Brain microvascular endothelial cell (primary cell): Measurements from ENCODE around the gene SLC13A4.

Experiments used
- DNase-seq: peaks from one replicate; pipeline ENCODE4 v3.0.0-alpha.2; 2020
- H3K27ac ChIP-seq: fragments of 250-450 bp; sonication (Bioruptor Pico); 2 replicates; pipeline ENCODE4 v1.5.1; 2020; ENCODE audit warnings: mild to moderate bottlenecking, moderate library complexity
- H3K27me3 ChIP-seq: fragments of 250-450 bp; sonication (Bioruptor Pico); replicated peaks from 2 replicates; pipeline ENCODE4 v1.5.1; 2020; ENCODE audit warnings: mild to moderate bottlenecking
- H3K36me3 ChIP-seq: fragments of 250-450 bp; sonication (Bioruptor Pico); replicated peaks from 2 replicates; pipeline ENCODE4 v1.5.1; 2020; ENCODE audit warnings: mild to moderate bottlenecking
- H3K4me3 ChIP-seq: 2 replicates; pipeline ENCODE4 v1.5.1; 2011; ENCODE audit warnings: low read depth, mild to moderate bottlenecking, control low read depth, low read length, moderate library complexity
- CTCF ChIP-seq: IDR thresholded peaks from 2 replicates; pipeline ENCODE4 v1.5.1; 2011; ENCODE audit warnings: low read depth, mild to moderate bottlenecking, moderate library complexity, low read length, control low read depth, inconsistent platforms; ENCODE audit errors: missing control alignments
- in situ Hi-C: cut with HindIII; loops from 2 replicates; pipeline ENCODE4 v1.10.0; 2017; ENCODE audit warnings: low sequenced_read_pairs, low pct_ligation_motif_present

Gene SLC13A4

GRCh38 chr7:135706858-135707569 is 21.0 kb downstream of the SLC13A4 start:
- no peak for TF ChIP-seq CTCF
- in situ Hi-C loops, result no loop called here
- H3K27ac ChIP-seq, result no peak overlapping the region
- no peak for DNase-seq
- H3K36me3 ChIP-seq, result no peaks in the 10 kb centered on the region
- H3K27me3 ChIP-seq, result no peaks in the 10 kb centered on the region
- no peak overlapping the region for H3K4me3 ChIP-seq

- in situ Hi-C loops, result no loop called here
- Histone ChIP-seq H3K36me3 (no peaks in the 10 kb centered on the region), H3K4me3 (no peak overlapping the region), H3K27me3 (no peaks in the 10 kb centered on the region), H3K27ac (no peak overlapping the region)
- no peak for DNase-seq
- no peak for TF ChIP-seq CTCF
These were observed 21.8 kb downstream of the SLC13A4 start for GRCh38 chr7:135706038-135706742.

- in situ Hi-C loops, result no loop called here
- H3K27ac ChIP-seq, result no peak overlapping the region
- TF ChIP-seq CTCF, result no peak
These were observed 23.3 kb downstream of the SLC13A4 start for GRCh38 chr7:135704698-135705097.

GRCh38 chr7:135704074-135704473 is 23.9 kb downstream of the SLC13A4 start:
- DNase-seq, result no peak
- Histone ChIP-seq H3K27ac (no peak overlapping the region), H3K4me3 (no peak overlapping the region), H3K27me3 (no peaks in the 10 kb centered on the region), H3K36me3 (no peaks in the 10 kb centered on the region)
- in situ Hi-C loops, result no loop called here
- peak; percentile 50 for TF ChIP-seq CTCF

More at GRCh38 chr7:135704698-135705097, 23.3 kb downstream of the SLC13A4 start:
- H3K36me3 ChIP-seq, result no peaks in the 10 kb centered on the region
- DNase-seq, result peak; percentile 29
- H3K4me3 ChIP-seq, result no peak overlapping the region
- H3K27me3 ChIP-seq, result no peaks in the 10 kb centered on the region

GRCh38 chr7:135697276-135698049 is 30.5 kb downstream of the SLC13A4 start:
- DNase-seq, result no peak
- Histone ChIP-seq H3K27me3 (no peaks in the 10 kb centered on the region), H3K27ac (no peak overlapping the region), H3K36me3 (no peaks in the 10 kb centered on the region), H3K4me3 (no peak overlapping the region)
- TF ChIP-seq CTCF, result no peak
- in situ Hi-C loops, result no loop called here
